HG02852 (cell line): ENCODE measurements around the gene ABCC12.
"Not testable (repeated sequence)": the region's sequence is repeated elsewhere in the genome, so short reads cannot be mapped to it uniquely, and the experiment has no call there.

Experiments used
- ATAC-seq: cut with Tn5 transposase; IDR thresholded peaks from one replicate; pipeline ENCODE4 v1.9.1; 2021; ENCODE audit warnings: mild to moderate bottlenecking, moderate library complexity; ENCODE audit not compliant: unreplicated experiment

The ABCC12 gene

GRCh38 chr16:48166617-48167016 is 10.8 kb upstream of the ABCC12 start:
- not testable (repeated sequence) for ATAC-seq

- ATAC-seq: no peak
Measured at GRCh38 chr16:48165961-48166578, 10.3 kb upstream of the ABCC12 start.

- peak; percentile 89 for ATAC-seq
Measured at GRCh38 chr16:48164907-48165715, 9.3 kb upstream of the ABCC12 start.

GRCh38 chr16:48162839-48163410 is 7.1 kb upstream of the ABCC12 start:
- ATAC-seq: no peak

- ATAC-seq: no peak
Measured at GRCh38 chr16:48161906-48162305, 6.1 kb upstream of the ABCC12 start.

GRCh38 chr16:48160575-48160974 is 4.8 kb upstream of the ABCC12 start:
- no peak for ATAC-seq

GRCh38 chr16:48158296-48158695 is 2.5 kb upstream of the ABCC12 start:
- peak; percentile 85 for ATAC-seq

GRCh38 chr16:48157794-48158193 is 2.0 kb upstream of the ABCC12 start:
- peak; percentile 6 for ATAC-seq

GRCh38 chr16:48157302-48157701 is 1.5 kb upstream of the ABCC12 start:
- ATAC-seq: no peak

- ATAC-seq: peak; percentile 56
Measured at GRCh38 chr16:48156790-48157209, 1.0 kb upstream of the ABCC12 start.

- no peak for ATAC-seq
Measured at GRCh38 chr16:48153774-48154173, 2.0 kb downstream of the ABCC12 start.

GRCh38 chr16:48152226-48152625 is 3.6 kb downstream of the ABCC12 start:
- no peak for ATAC-seq

GRCh38 chr16:48150707-48151106 is 5.1 kb downstream of the ABCC12 start:
- no peak for ATAC-seq

- ATAC-seq: no peak
Measured at GRCh38 chr16:48146710-48147109, 9.1 kb downstream of the ABCC12 start.

GRCh38 chr16:48146131-48146530 is 9.7 kb downstream of the ABCC12 start:
- no peak for ATAC-seq

GRCh38 chr16:48143812-48144368 is 11.9 kb downstream of the ABCC12 start:
- ATAC-seq: no peak

GRCh38 chr16:48140821-48141220 is 15.0 kb downstream of the ABCC12 start:
- ATAC-seq: no peak

- no peak for ATAC-seq
Measured at GRCh38 chr16:48139517-48139916, 16.3 kb downstream of the ABCC12 start.

GRCh38 chr16:48138543-48138942 is 17.2 kb downstream of the ABCC12 start:
- no peak for ATAC-seq

GRCh38 chr16:48137822-48138221 is 18.0 kb downstream of the ABCC12 start:
- no peak for ATAC-seq

GRCh38 chr16:48136547-48137360 is 19.0 kb downstream of the ABCC12 start:
- no peak for ATAC-seq
